Sigmoid colon (tissue), 4 donors: ENCODE measurements around the gene S100A5.

ENCODE experiments used
- POLR2A ChIP-seq, 2 donors: fragments of 450-650 bp; IDR thresholded peaks; one replicate each; pipeline ENCODE4 v1.6.1; 2016; ENCODE audit warnings: antibody characterized with exemption in 2 of 2, mild to moderate bottlenecking in 2 of 2, moderate library complexity in 2 of 2
- POLR2AphosphoS5 ChIP-seq, 4 donors: sonication (generic); formaldehyde crosslinking; IDR thresholded peaks; one replicate each; pipeline ENCODE4 v1.6.1; 2017; ENCODE audit warnings: antibody characterized with exemption in 4 of 4
- TF ChIP-seq, protein P1 (sequence below), 4 experiments: fragments of 450-650 bp in 3 of 4; fragments of 200-600 bp in 1 of 4; IDR thresholded peaks; one replicate each; pipeline ENCODE4 v1.5.1; 2016 to 2019; ENCODE audit warnings: antibody characterized with exemption in 4 of 4, mild to moderate bottlenecking in 3 of 4, moderate library complexity in 2 of 4

DNA sequence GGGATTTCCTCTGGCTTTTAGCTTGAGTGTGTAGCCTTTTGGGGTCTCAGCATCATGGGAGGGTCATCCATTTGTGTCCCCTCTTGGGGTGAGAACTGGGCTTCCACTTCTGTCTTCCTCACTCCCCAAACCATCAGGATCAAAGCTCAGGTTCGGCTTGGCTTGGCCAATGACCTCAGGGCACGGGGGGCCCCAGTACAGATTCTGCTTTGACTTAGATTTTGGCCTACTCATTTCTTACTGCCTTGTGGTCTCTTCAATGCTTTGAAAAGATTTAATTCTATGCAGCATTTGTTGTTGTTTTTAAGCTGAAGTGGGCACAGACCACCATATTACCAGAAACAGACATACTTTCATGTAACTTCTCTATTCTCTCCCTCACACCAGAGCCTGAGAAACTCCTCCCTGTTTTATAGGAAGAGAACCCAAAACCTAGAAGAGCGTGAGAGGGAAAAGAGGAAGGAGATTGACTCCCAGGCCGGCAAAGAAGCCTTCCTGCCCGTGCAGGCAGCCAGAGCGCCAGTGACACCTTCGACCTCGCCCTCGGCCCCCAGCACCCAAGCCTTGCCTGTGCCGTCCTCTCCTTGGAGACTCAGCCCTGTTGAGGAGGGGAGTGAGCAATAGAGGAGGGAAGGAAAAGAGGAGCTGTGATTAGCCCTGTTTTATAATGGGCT lies 10.2 kb upstream of the S100A5 start:
- TF ChIP-seq POLR2A (IDR thresholded peaks at IDR 0.05) (no peak), POLR2AphosphoS5 (IDR thresholded peaks at IDR 0.05) (no peak)
- TF ChIP-seq, protein P1, sequence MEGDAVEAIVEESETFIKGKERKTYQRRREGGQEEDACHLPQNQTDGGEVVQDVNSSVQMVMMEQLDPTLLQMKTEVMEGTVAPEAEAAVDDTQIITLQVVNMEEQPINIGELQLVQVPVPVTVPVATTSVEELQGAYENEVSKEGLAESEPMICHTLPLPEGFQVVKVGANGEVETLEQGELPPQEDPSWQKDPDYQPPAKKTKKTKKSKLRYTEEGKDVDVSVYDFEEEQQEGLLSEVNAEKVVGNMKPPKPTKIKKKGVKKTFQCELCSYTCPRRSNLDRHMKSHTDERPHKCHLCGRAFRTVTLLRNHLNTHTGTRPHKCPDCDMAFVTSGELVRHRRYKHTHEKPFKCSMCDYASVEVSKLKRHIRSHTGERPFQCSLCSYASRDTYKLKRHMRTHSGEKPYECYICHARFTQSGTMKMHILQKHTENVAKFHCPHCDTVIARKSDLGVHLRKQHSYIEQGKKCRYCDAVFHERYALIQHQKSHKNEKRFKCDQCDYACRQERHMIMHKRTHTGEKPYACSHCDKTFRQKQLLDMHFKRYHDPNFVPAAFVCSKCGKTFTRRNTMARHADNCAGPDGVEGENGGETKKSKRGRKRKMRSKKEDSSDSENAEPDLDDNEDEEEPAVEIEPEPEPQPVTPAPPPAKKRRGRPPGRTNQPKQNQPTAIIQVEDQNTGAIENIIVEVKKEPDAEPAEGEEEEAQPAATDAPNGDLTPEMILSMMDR (IDR thresholded peaks at IDR 0.05) = no peak
